Natural killer cell (primary cell): ENCODE data around the gene SPRYD3. TPM values are rescaled to one million over a fixed set of nuclear protein-coding genes. Genes with fewer than 3 reads are reported as not detected.

Experiments used
- ATAC-seq, 3 donors: fragments of 150-1000 bp in 2 of 3; fragments of 200-7000 bp in 1 of 3; cut with Tn5 transposase; 1 replicate in 1 of 3; 2 replicates in 2 of 3; pipeline ENCODE4 v1.10.0; 2021; ENCODE audit warnings: mild to moderate bottlenecking in 2 of 3, moderate library complexity in 2 of 3
- DNase-seq, 2 donors: peaks; one replicate each; pipeline versions ENCODE4 v3.0.0 to v3.0.0-alpha.2; 2013 to 2021; ENCODE audit warnings: mixed read lengths in 1 of 2
- H3K27ac ChIP-seq: one replicate; pipeline ENCODE4 v1.5.1; 2013; ENCODE audit warnings: mild to moderate bottlenecking, low read length
- H3K27me3 ChIP-seq: one replicate; pipeline ENCODE4 v1.6.1; 2013; ENCODE audit warnings: low read length; ENCODE audit not compliant: control insufficient read depth, insufficient read depth
- H3K36me3 ChIP-seq: one replicate; pipeline ENCODE4 v1.6.1; 2013; ENCODE audit warnings: low read length; ENCODE audit not compliant: control insufficient read depth, insufficient read depth
- H3K4me1 ChIP-seq: one replicate; pipeline ENCODE4 v1.6.1; 2013; ENCODE audit warnings: low read length; ENCODE audit not compliant: control insufficient read depth, insufficient read depth
- H3K4me3 ChIP-seq: one replicate; pipeline ENCODE4 v1.5.1; 2013; ENCODE audit warnings: low read length
- H3K9me3 ChIP-seq: one replicate; pipeline ENCODE4 v1.6.1; 2013; ENCODE audit warnings: low read length; ENCODE audit not compliant: control insufficient read depth, insufficient read depth
- H3K27ac Mint-ChIP-seq, 2 donors: one replicate each; pipeline ENCODE4 v1.8.0; 2022; ENCODE audit warnings: mild to moderate bottlenecking in 2 of 2, mixed read lengths in 2 of 2, moderate library complexity in 1 of 2
- H3K27me3 Mint-ChIP-seq, 2 donors: one replicate each; pipeline ENCODE4 v1.8.0; 2022; ENCODE audit warnings: low read depth in 2 of 2, mixed read lengths in 2 of 2
- H3K36me3 Mint-ChIP-seq: one replicate; pipeline ENCODE4 v1.8.0; 2022; ENCODE audit warnings: mixed read lengths
- H3K4me1 Mint-ChIP-seq, 2 donors: one replicate each; pipeline ENCODE4 v1.8.0; 2022; ENCODE audit warnings: mixed read lengths in 2 of 2
- H3K4me3 Mint-ChIP-seq: one replicate; pipeline ENCODE4 v1.8.0; 2022; ENCODE audit warnings: mild to moderate bottlenecking, moderate library complexity, mixed read lengths
- H3K9me3 Mint-ChIP-seq, 2 donors: one replicate each; pipeline ENCODE4 v1.8.0; 2022; ENCODE audit warnings: mixed read lengths in 2 of 2
- CTCF ChIP-seq: fragments of 200-600 bp; IDR thresholded peaks from one replicate; pipeline ENCODE4 v1.8.0; 2022; ENCODE audit warnings: antibody characterized with exemption
- WGBS: methylation state at CpG from one replicate; pipeline ENCODE4 v1.1.7; 2013; ENCODE audit warnings: missing lambda C conversion rate; ENCODE audit not compliant: insufficient coverage; 5-methylcytosine and 5-hydroxymethylcytosine counted together
- intact Hi-C: fragments of 100-400 bp; cut with micrococcal nuclease; formaldehyde crosslinking; loops from one replicate; pipeline ENCODE4 v1.14.2; 2022
- total RNA-seq, 4 donors: library from RNA; stranded (reverse); fragments of 120-200 nt in 1 of 4; gene quantifications; one replicate each; pipeline versions ENCODE4 v1.2.3 to v1.2.4, GENCODE V29; 2013 to 2022

Gene SPRYD3
- total RNA-seq, 3 donors from 2014 or later (not counting 1 experiment from before 2014, with no cell fraction given), result 32.6 to 48.0 (median 42.6) TPM

- no peaks in the 10 kb centered on the region for H3K27me3 ChIP-seq
- H3K36me3 ChIP-seq, result no peaks in the 10 kb centered on the region
- 89% methylated on average over 7 of the region's 7 CpGs for WGBS
- H3K4me3 ChIP-seq, result no peak overlapping the region
- no peak overlapping the region for H3K27ac ChIP-seq
- Mint-ChIP-seq H3K9me3 (no peaks in the 10 kb centered on the region), H3K4me1 (peaks cover 19 to 21% of the 10 kb centered on the region in 2 donors), H3K36me3 (no peaks in the 10 kb centered on the region), H3K27me3 (no peaks in the 10 kb centered on the region), H3K4me3 (no peak overlapping the region), H3K27ac (peak overlapping the region in 1 of 2 donors; percentile 15)
- DNase-seq (no peak), ATAC-seq (no peak)
- no peak for TF ChIP-seq CTCF
- peaks cover 32% of the 10 kb centered on the region for H3K4me1 ChIP-seq
- intact Hi-C loops, result no loop called here
- H3K9me3 ChIP-seq, result no peaks in the 10 kb centered on the region
These were observed 27.2 kb downstream of the SPRYD3 start for GRCh38 chr12:53051881-53052412.

DNA sequence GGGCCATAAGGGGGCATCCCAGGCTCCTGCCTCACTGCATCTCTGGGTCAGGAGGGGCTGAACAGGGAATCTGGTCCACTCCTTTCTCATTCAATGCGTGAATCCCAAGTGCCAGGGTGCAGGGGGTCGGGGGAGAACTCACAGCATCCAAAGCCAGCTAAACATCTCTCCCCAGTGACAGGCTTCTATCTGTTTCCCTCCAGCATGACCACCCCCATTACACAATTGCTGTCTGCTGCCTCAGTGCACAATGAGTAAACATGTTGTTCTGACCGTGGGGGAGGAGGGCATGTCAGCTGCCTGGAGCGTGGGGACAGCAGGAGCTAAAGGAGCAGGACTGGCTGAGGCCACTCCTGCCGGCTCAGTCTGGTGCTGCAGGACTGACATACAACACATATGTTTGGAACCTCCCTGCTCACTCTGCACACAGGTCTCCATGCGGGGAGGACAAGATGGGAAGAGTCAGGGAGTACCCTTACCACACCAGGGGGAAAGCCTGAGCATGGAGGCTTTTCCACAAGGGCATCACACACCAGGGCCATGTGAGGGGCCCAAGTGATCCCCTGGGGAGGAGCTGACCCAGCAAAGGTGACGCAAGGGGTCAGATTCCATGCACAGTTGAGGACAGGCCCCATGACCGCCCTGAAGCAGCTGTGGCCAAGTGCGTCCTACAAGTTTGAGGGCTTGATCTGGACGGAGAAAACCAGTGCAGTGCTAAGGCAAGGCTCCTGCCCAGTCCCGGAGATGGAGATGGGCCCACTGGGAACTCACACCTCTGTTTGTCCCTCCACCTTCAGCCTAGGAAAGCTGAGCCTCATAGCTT is 27.9 kb downstream of the SPRYD3 start:
- Mint-ChIP-seq H3K4me3 (peak overlapping the region; percentile 47), H3K9me3 (no peaks in the 10 kb centered on the region), H3K27ac (peak overlapping the region in 1 of 2 donors; percentile 35), H3K27me3 (no peaks in the 10 kb centered on the region), H3K36me3 (no peaks in the 10 kb centered on the region), H3K4me1 (peaks cover 23 to 26% of the 10 kb centered on the region in 2 donors)
- no peaks in the 10 kb centered on the region for H3K36me3 ChIP-seq
- no peak for TF ChIP-seq CTCF
- WGBS, result 82% methylated on average over 11 of the region's 11 CpGs
- no peak overlapping the region for H3K27ac ChIP-seq
- intact Hi-C loops, result no loop called here
- peaks cover 38% of the 10 kb centered on the region for H3K4me1 ChIP-seq
- H3K27me3 ChIP-seq, result no peaks in the 10 kb centered on the region
- H3K9me3 ChIP-seq, result no peaks in the 10 kb centered on the region
- DNase-seq (no peak), ATAC-seq (no peak)
- no peak overlapping the region for H3K4me3 ChIP-seq

GRCh38 chr12:53050426-53051057 is 28.6 kb downstream of the SPRYD3 start:
- Histone ChIP-seq H3K36me3 (no peaks in the 10 kb centered on the region), H3K4me3 (no peak overlapping the region), H3K27ac (no peak overlapping the region), H3K9me3 (no peaks in the 10 kb centered on the region), H3K27me3 (no peaks in the 10 kb centered on the region), H3K4me1 (peaks cover 41% of the 10 kb centered on the region)
- no peaks in the 10 kb centered on the region for H3K27me3 Mint-ChIP-seq
- peaks cover 21 to 26% of the 10 kb centered on the region in 2 donors for H3K4me1 Mint-ChIP-seq
- ATAC-seq (no peak), DNase-seq (no peak)
- WGBS, result 100% methylated on average over 2 of the region's 2 CpGs
- no peak for TF ChIP-seq CTCF
- H3K9me3 Mint-ChIP-seq, result no peaks in the 10 kb centered on the region
- H3K27ac Mint-ChIP-seq, result peak overlapping the region in 1 of 2 donors; percentile 35
- H3K4me3 Mint-ChIP-seq, result no peak overlapping the region
- no peaks in the 10 kb centered on the region for H3K36me3 Mint-ChIP-seq
- intact Hi-C loops, result no loop called here
